ENCODE data around the gene KRTAP20-4.

- TF ChIP-seq CTCF (conservative IDR thresholded peaks at IDR 0.05; ENCODE audit: low read depth, low read length) (no peak), POLR2A (IDR thresholded peaks at IDR 0.05; ENCODE audit: low read depth, low read length) (no peak), MAFK (IDR thresholded peaks at IDR 0.05; ENCODE audit: low read depth, low read length) (no peak), USF2 (IDR thresholded peaks at IDR 0.05; ENCODE audit: low read depth, low read length) (no peak), RAD21 (IDR thresholded peaks at IDR 0.05; ENCODE audit: low read length) (no peak), MAZ (IDR thresholded peaks at IDR 0.05; ENCODE audit: borderline replicate concordance, low read depth, low read length) (no peak), FOS (IDR thresholded peaks at IDR 0.05; ENCODE audit: low read depth, low read length) (no peak), RFX5 (IDR thresholded peaks at IDR 0.05; ENCODE audit: low read depth, low read length) (no peak), SMC3 (IDR thresholded peaks at IDR 0.05; ENCODE audit: low read depth, low read length) (no peak), RCOR1 (IDR thresholded peaks at IDR 0.05; ENCODE audit: insufficient replicate concordance, low read length) (no peak)
Observed at GRCh38 chr21:30638686-30639085, 18.3 kb downstream of the KRTAP20-4 start.
